H54 (cell line): ENCODE measurements around the gene FBXO38.

Experiments
- DNase-seq: peaks from one replicate; pipeline ENCODE4 v3.0.0; 2011; ENCODE audit warnings: low spot score, mixed read lengths; ENCODE audit not compliant: insufficient read length
- FAIRE-seq: peaks from 3 replicates; lab custom pipeline; 2011; peaks lifted over from hg19 to GRCh38; lab: Jason Lieb, UNC
- POLR2A ChIP-seq: IDR thresholded peaks from 2 replicates; pipeline ENCODE4 v1.6.1; 2011; ENCODE audit warnings: low read depth, mild to moderate bottlenecking, low read length

The FBXO38 gene

DNA sequence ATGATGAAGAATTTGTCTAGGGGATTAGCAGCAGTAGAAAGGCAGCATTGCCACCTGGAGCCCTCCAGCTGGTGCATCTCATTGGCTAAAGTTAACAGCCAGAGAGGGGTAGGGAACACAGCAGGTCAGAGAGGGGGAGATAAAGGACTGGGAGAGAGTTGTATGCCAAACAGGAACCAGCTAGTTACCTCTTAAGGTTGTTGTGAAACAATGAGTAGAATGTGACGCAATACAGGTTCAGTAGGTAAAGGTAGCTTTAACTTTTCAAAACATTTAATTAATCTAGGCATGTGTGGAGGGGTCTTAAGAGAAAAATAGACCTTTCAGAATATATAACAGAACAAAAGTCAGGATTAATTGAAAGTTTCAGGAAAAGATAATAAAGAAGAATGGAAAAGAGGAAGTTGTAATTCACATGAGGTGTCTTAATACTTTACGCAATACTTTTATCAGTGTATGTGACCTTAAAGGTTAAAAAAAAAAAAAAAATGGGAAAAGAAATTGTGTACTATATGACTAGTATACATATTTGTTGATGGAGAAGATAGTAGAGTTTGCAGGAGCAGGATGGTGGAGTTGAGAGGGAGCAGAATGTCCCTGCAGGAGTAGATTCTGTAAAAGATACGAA is 14.3 kb downstream of the FBXO38 start:
- DNase-seq (no peak), FAIRE-seq (no peak)
- no peak for TF ChIP-seq POLR2A

DNA sequence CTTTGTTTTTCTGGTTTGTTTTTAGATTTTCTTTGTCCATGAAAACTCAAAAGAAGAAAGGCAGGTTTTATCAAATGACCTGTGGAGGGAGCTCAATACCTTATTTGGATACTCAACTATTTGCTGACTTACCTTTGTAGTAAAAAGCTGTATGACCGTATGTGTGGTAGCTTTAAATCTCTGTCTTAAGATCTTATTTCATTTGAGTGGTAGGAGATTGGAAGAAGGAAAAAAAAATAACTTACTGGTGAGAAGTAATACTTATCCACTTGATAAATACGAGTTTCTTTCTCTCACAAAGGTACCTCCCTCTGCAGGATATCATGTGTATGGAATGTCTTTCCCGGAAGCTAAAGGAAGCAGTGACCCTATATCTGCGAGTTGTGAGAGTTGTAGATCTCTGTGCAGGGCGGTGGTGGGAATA is 15.0 kb downstream of the FBXO38 start:
- DNase-seq (no peak), FAIRE-seq (no peak)
- TF ChIP-seq POLR2A: no peak

DNA sequence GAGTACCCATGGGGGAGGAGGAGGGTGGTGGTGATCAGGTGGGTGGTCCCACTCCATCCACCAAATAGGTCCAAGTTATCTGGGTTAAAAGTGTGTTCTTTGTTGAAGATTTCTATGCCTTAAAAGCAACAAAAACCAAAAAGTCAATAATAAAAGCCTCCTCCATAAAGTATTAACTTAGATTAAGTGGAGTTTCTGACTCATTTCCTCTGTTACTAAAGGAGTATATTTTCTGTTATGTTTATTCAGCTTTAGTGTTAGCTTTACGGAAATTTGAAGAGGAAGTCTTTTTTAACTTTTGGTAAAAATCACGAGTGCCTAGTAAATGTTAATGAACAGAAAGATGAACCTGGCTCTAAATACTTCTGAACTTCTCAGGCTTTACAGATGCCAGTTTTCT is 17.8 kb downstream of the FBXO38 start:
- no peak for FAIRE-seq
- TF ChIP-seq POLR2A: no peak
- no peak for DNase-seq

DNA sequence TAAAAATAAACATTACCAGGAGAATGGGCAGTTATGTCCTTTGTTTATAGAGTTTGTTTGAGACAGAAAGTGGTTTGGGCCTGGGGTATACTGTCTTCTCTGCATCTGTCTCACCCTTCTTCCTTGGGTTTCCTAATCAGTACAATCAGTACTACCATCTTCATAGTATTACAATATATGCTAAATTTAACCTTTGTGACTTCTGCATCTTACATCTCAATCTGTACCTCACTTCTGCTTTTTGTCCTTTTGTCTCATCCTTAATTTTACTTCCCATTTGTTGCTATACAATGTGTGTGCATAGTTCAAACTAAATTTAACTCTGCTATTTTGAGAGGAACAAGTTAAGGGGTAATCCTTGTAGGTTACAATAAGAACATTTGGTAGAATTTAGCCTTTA is 19.6 kb downstream of the FBXO38 start:
- no peak for DNase-seq
- TF ChIP-seq POLR2A: no peak
- FAIRE-seq: no peak

DNA sequence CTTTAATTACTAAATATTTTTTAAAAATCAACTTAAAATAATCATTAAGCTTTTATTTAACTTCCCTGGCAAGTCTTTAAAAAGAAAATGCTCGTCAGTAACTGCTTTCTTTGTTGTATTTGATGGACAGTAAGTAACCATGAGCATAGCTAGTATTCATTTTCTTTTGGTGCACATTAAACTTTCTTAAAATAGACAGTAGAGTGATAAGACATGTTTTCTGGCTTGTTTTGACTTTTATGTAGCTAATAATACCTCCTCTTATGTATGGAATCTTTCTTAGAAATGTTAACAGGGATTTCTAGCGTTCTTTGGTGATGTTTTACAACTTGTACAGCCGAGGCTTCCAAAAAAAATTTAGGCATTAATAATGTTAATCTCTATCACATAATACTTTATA is 22.6 kb downstream of the FBXO38 start:
- no peak for FAIRE-seq
- TF ChIP-seq POLR2A: no peak
- DNase-seq: no peak

DNA sequence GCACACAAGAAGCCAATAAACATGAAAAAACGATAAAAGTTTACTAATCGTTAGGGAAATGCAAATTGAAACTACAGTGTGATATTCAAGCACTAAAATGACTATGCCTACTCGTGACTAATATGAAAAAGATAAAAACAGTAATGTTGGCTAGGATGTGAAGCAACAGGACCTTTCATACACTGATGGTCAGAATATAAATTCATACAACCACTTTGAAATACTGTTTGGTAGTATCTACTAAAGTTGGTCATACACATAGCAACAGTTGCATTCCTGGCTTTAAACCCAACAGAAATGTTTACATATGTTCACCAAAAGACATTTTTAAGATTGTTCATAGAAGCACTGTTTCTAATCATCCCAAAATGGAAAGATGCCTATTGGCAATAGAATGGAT is 24.3 kb downstream of the FBXO38 start:
- no peak for DNase-seq
- FAIRE-seq: no peak
- TF ChIP-seq POLR2A: no peak

DNA sequence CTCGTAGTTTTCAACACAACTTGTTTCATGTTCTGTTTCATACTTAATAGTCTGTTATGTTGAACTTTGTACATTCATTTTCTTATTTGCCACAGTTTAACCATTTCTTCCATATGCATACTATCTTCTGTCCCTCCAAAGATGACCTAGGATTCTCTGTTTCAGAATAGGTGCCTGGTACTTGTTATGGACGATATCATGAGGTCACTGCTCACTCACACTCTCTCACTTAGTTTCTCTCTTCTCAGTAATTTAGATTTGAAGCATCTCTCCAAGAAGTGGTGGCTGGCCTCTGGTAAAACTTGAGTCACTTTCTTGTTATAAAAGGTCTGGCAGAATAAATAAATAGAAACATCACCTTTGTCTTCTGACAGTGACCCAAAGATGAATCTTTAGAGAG is 28.4 kb downstream of the FBXO38 start:
- DNase-seq (no peak), FAIRE-seq (no peak)
- no peak for TF ChIP-seq POLR2A

DNA sequence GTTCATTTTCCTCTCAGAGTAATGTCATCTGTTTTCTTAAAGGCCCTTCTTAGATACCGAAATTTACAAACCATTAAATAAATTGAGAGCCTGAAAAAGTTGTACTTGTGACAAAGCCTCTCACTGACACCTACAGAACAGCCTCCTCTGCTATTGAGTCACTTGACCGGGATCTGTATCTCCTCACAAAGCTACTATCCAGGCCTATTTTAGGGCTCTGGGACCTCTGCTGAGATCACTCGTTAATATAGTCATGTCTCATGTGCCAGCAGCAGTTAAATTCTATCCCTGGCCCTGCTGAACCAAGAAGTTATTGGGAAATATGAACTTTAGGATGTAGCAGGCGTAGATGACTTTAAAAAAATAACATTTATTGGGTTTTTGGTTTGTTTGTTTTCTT is 31.1 kb downstream of the FBXO38 start:
- DNase-seq (no peak), FAIRE-seq (no peak)
- no peak for TF ChIP-seq POLR2A

DNA sequence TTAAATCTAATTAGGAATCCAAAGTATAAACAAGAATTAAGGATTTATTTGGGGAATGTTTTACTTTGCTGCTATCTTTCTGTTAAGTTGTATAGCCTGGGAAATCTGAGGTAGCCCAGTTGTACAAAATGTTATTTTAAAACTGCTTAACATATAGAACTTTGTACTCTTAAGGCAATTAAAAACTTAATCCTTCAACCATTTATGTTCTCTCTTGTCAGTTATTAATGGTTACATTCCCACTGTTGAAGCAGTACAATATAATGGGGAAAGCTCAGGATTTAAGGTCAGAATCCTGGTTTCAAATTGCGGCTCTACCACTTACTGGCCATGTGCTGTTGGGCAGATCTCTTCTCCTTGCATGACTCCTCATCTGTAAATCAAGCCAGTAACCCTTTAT is 32.7 kb downstream of the FBXO38 start:
- FAIRE-seq (no peak), DNase-seq (no peak)
- TF ChIP-seq POLR2A: no peak

DNA sequence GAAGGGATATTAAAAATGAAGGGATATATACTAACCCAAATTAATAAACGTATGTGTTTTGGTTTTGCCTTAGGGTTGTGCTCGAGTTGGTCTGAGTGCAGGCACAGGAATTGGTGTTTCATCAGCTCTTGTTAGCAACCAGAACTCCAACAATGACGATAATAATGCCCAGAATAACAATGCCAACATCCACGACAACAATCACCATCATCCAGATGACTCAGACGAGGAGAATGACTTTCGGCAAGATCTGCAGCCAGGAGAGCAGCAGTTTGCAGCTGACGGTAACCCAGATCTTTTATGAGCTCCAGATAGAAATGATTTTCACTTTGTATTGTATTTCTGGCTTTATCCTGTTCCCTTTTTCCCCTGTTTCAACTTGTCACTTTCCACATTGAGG is 33.2 kb downstream of the FBXO38 start:
- no peak for TF ChIP-seq POLR2A
- FAIRE-seq (peak; percentile 92), DNase-seq (peak; percentile 32)

DNA sequence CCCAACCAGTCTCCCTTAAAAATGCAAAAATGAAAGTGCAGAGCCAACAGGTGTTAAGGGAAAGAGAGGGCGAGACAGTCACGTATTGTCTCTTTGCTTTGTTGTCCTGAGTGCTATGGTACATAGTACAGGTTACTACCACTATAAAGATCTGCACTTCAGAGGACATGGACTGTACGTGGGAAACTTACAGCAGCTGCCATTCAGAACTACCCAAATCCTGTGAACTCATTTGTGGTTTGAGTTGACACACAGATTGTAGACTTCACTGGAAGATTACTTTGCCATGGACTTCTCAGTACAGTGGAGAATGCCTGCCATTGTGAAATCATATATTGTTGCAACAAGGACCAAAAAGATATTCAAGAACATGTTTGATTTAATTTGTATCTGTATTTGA is 34.8 kb downstream of the FBXO38 start:
- TF ChIP-seq POLR2A: no peak
- DNase-seq: no peak
- FAIRE-seq: peak; percentile 43

DNA sequence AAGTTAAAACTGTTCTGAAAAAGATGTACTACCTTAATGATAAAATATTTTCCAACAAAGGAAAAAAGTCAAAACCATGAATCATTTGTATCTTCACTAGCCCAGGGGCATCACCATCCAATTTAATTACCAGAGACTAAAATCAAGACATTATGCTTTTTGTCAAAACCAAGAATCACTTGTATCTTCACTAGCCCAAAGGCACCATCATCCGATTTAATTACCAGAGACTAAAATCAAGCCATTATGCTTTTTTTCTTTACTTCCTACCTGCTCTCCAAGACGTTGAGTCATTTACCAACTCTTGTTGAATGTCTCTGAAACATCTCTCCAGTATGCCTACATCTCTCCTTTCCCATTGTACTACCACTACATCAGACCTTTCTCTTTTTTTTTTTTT is 37.9 kb downstream of the FBXO38 start:
- no peak for FAIRE-seq
- DNase-seq: no peak
- TF ChIP-seq POLR2A: no peak

DNA sequence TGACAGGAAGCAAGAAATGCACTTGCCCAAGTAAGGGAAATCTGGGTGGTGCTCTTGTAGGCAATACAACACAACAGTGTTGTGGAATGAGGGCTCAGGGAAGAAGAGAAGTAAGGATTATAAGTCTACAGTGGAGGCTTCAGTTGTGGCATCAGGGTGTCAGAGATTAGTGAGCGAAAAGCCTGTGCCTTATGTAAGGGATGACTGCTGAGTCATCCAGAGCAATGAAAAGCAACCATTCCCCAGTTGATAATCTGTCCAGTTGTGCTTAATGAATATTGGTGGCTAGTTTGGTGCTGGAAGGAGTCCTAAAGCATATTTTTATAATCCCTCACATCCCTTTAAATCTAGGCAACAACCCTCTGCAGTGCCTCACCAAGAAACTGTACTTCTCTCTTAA is 42.0 kb downstream of the FBXO38 start:
- DNase-seq (no peak), FAIRE-seq (no peak)
- TF ChIP-seq POLR2A: no peak

DNA sequence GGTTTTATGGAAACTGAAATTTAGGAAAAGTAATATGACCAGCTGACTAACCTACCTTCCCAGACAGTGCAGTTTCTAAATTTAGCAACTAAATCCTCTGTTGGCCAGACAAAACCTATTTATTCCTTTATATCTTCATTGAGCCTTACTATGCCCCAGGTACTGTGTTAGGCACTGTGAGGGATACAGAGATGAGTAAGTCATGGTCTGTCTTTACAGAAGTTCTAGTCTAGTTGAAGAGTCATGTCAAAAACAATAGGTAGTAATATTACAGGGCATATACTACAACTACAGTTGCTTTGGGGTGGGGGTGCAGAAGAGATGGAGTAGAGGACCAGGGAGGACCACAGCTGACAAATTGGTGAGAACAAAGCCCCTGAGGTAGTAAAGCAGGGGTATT is 42.8 kb downstream of the FBXO38 start:
- FAIRE-seq (no peak), DNase-seq (no peak)
- no peak for TF ChIP-seq POLR2A

DNA sequence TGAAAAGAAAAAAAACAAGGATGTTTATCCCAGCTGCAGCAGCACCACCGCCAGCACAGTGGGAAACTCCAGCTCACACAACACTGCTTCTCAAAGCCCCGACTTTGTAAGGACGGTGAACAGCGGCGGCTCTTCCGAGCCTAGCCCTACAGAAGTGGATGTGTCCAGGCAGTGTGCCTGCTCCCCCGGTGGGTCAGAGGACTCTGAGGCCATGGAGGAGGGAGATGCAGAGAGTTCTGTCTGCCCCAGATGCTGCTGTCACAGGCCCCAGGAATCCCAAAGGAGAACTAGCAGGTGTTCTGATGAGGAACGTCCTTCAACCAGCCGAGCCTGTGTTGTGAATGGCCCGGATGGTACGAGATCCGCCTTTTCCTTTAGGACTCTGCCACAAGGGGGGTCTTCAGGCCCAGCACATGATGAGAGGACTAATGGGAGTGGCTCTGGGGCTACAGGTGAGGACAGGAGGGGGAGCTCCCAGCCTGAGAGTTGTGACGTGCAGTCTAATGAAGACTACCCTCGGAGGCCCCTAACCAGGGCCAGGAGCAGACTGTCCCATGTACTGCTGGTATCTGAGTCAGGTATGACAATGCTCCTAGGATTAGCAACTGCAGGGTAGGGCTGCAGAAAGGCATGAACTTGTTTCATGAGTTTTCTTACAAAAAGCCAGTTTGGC is 43.7 kb downstream of the FBXO38 start:
- no peak for FAIRE-seq
- DNase-seq: no peak
- no peak for TF ChIP-seq POLR2A
